HG02938 (cell line): ENCODE measurements around the gene TUSC2.

Experiments used
- ATAC-seq: cut with Tn5 transposase; IDR thresholded peaks from one replicate; pipeline ENCODE4 v1.9.1; 2021; ENCODE audit warnings: mild to moderate bottlenecking, moderate library complexity; ENCODE audit not compliant: unreplicated experiment

The TUSC2 gene

DNA sequence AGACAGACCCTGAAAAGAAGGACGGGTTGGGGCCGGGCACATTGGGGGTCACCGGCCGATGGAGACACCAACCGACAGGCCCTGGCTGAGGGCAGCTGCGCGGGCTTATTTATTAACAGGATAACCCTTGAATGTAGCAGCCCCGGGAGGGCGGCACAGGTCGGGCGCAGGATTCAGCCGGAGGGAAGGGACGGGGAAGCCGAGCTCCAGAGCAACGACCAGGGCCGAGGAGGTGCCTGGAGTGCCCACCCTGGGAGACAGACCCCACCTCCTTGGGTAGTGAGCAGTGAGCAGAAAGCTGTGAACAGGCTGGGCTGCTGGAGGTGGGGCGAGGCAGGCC lies 51.3 kb downstream of the TUSC2 start:
- no peak for ATAC-seq

DNA sequence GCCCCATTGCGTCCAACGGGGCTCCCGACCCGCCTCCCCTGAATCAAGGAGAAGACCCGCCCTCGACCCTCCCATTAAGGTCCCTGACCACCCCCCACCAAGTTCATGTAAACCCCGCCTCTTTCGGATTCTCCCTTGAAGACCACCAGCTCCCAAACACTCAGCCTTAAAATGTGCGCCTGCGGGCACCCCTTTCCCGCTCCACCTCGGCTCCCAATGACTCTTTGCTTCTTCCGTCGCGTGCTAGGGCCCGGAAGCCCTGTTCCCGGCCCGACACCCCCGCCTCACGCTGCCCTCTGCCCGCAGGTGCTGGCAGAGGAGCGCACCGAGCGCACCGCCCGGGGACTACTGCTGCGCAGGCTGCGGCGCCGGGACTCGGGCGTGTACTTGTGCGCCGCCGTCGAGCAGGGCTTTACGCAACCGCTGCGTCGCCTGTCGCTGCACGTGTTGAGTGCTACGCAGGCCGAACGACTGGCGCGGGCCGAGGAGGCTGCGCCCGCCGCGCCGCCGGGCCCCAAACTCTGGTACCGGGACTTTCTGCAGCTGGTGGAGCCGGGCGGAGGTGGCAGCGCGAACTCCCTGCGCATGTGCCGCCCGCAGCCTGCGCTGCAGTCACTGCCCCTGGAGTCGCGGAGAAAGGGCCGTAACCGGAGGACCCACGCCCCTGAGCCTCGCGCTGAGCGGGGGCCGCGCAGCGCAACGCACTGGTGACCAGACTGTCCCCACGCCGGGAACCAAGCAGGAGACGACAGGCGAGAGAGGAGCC lies 51.8 kb downstream of the TUSC2 start:
- ATAC-seq = no peak

DNA sequence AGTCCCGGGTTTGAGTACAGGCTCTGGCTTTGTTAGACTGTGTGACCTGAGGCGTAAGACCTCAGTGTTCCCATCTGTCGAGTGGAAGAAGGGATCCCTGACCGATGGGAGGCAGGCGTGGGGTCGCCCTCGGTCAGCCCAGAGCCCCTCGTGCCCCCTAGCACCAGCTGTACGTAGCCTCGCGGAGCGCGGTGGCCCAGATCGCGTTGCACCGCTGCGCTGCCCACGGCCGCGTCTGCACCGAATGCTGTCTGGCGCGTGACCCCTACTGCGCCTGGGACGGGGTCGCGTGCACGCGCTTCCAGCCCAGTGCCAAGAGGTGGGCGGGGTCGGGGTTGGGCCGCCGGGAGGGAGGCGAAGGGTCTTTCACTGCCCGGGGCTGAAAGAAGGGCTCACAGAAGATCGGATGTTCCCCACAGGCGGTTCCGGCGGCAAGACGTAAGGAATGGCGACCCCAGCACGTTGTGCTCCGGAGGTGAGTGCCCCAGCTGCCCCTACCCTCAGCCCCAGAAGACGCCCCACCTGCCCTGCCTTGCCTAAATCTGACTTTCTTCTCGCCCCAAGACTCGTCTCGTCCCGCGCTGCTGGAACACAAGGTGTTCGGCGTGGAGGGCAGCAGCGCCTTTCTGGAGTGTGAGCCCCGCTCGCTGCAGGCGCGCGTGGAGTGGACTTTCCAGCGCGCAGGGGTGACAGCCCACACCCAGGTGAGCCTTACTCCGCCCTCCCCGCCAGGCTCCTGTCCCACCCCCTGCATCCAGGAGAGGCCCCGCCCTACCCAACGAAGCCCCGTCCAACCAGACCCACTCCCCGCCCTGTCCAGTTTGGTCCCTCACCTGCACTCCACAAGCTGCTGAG lies 52.7 kb downstream of the TUSC2 start:
- no peak for ATAC-seq
